ENCODE data around the gene DLGAP1.

The DLGAP1 gene

GRCh38 chr18:3932276-3932675 lies 522.8 kb downstream of the DLGAP1 start:
- TF ChIP-seq CTCF (IDR thresholded peaks at IDR 0.05; ENCODE audit: borderline replicate concordance, control extremely low read depth, extremely low read depth, insufficient read depth, missing control alignments), result no peak
- DNase-seq (ENCODE audit: low spot score), result no peak
- in situ Hi-C loops (cut with MboI; ENCODE audit: low sequenced_read_pairs, unreplicated experiment), result no loop called here

- TF ChIP-seq CTCF (IDR thresholded peaks at IDR 0.05; ENCODE audit: borderline replicate concordance, control extremely low read depth, extremely low read depth, insufficient read depth, missing control alignments), result no peak
Observed at GRCh38 chr18:3931542-3932112, 523.5 kb downstream of the DLGAP1 start.

GRCh38 chr18:3931013-3931315 lies 524.1 kb downstream of the DLGAP1 start:
- in situ Hi-C loops (cut with MboI; ENCODE audit: low sequenced_read_pairs, unreplicated experiment), result no loop called here
- no peak for DNase-seq (ENCODE audit: low spot score)
- no peak for TF ChIP-seq CTCF (IDR thresholded peaks at IDR 0.05; ENCODE audit: borderline replicate concordance, control extremely low read depth, extremely low read depth, insufficient read depth, missing control alignments)

More at GRCh38 chr18:3931542-3932112, 523.5 kb downstream of the DLGAP1 start:
- in situ Hi-C loops (cut with MboI; ENCODE audit: low sequenced_read_pairs, unreplicated experiment), result no loop called here
- DNase-seq (ENCODE audit: low spot score), result no peak

- in situ Hi-C loops (cut with MboI; ENCODE audit: low sequenced_read_pairs, unreplicated experiment), result no loop called here
- DNase-seq (ENCODE audit: low spot score), result no peak
- TF ChIP-seq CTCF (IDR thresholded peaks at IDR 0.05; ENCODE audit: borderline replicate concordance, control extremely low read depth, extremely low read depth, insufficient read depth, missing control alignments), result no peak
Observed at GRCh38 chr18:3930126-3931012, 524.7 kb downstream of the DLGAP1 start.

- no peak for TF ChIP-seq CTCF (IDR thresholded peaks at IDR 0.05; ENCODE audit: borderline replicate concordance, control extremely low read depth, extremely low read depth, insufficient read depth, missing control alignments)
- no peak for DNase-seq (ENCODE audit: low spot score)
- in situ Hi-C loops (cut with MboI; ENCODE audit: low sequenced_read_pairs, unreplicated experiment), result loop anchor here (25.0 kb wide), 1 partner anchor 112 kb away; no protein-coding TSS in a partner anchor
Observed at GRCh38 chr18:3924455-3924854, 530.7 kb downstream of the DLGAP1 start.

- in situ Hi-C loops (cut with MboI; ENCODE audit: low sequenced_read_pairs, unreplicated experiment), result loop anchor here (25.0 kb wide), 1 partner anchor 111 kb away; no protein-coding TSS in a partner anchor
- DNase-seq (ENCODE audit: low spot score), result no peak
- no peak for TF ChIP-seq CTCF (IDR thresholded peaks at IDR 0.05; ENCODE audit: borderline replicate concordance, control extremely low read depth, extremely low read depth, insufficient read depth, missing control alignments)
Observed at GRCh38 chr18:3923750-3924149, 531.4 kb downstream of the DLGAP1 start.
